T-helper 1 cell treated with Interleukin-12 subunit alpha and Interleukin-12 subunit beta and Interleukin-4 antibody, amounts not matched to agents 30 ng/mL and 1 ng/mL, for 36 hours (primary cell): ENCODE data around the gene AHCYL2. TPM values are rescaled to one million over a fixed set of nuclear protein-coding genes. Genes with fewer than 3 reads are reported as not detected.

Experiments
- intact Hi-C: fragments of 100-400 bp; cut with micrococcal nuclease; formaldehyde crosslinking; loops from one replicate; pipeline ENCODE4 v1.15.1; 2024
- total RNA-seq: library from RNA; stranded (reverse); gene quantifications from 2 replicates; pipeline ENCODE4 v1.2.3, GENCODE V29; 2022

AHCYL2 gene
- 26.0 and 26.6 TPM in 2 replicates for total RNA-seq

DNA sequence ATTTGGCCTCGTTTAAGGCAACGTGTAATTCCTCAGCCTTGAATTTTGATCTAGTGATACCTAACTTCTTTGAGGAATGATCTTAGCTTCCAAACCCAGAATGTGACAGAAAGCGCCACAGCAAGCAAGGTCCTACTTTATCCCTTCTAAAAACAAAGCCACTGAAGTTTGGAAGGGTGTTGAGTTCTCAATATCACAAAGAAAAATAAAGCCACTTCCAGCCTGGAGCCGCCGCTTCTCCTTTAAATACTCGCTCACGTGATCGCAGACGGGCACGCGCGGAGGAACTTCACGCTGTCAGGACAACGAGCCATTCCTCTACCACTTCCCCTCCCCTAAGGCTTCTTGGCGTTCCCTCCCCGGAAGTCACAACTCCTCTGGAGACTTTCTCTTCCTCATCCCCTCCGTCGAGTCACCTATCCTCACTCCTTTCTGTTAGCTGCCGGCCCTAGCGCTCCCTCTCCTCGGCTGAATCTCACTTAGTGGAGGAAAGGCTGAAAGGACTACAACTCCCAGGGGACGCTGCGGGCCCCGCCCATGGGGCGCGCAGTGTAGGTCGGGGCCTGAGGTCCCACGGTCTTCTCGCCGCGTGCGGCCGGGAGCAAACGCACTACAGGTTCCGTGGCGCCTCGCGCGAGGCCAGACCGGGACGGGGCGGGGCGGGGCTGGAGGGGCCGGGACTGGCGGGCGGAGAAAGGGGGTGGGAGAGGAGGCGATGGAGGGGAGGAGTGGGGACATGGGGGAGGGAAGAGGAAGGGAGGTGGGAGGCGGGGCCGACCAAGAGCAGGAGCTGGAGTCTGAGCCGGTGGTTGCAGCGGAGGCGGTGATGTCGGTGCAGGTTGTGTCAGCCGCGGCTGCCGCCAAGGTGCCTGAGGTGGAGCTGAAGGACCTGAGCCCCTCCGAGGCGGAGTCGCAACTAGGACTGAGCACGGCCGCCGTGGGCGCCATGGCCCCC is at the start of gene AHCYL2:
TSS of gene AHCYL2 (plus strand) at position 780 of the 955 bp plus-strand sequence.
- intact Hi-C loops: loop anchor here (1.0 to 10.0 kb wide), 25 partner anchors 47 to 1884 kb away; partner anchors contain the start of genes ARF5, ATP6V1F, CALU and COPG2

DNA sequence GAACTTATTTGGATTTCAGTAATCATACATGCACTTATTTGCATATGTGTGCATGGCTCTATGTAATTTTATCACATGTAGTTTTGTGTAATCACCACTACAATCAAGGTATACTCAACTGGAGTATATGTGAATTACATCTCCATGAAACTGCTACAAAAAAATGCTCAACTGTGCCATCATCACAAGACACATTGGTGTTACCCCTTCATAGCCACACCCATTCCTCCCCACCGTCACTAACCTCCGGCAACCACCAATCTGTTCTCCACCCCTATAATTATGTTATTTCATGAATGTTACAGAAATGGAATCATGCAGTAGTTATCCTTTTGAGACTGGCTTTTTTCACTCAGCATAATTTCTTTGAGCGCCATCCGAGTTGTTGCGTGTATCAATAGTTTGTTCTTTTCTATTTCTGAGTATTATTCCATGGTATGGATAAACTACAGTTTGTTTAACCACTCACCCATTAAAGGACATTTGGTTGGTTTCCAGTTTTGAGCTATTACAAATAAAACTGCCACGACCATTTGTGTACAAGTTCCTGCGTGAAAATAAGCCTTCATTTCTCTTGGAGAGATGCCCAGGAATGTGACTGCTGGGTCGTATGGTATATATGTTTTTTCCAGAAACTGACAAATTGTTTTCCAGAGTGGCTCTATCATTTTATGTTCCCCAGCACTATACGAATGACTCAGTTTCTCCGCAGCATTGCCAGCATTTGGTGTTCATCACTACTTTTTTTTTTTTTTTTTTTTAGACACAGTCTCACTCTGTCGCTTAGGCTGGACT is 47.7 kb upstream of the AHCYL2 start:
- intact Hi-C loops: no loop called here

DNA sequence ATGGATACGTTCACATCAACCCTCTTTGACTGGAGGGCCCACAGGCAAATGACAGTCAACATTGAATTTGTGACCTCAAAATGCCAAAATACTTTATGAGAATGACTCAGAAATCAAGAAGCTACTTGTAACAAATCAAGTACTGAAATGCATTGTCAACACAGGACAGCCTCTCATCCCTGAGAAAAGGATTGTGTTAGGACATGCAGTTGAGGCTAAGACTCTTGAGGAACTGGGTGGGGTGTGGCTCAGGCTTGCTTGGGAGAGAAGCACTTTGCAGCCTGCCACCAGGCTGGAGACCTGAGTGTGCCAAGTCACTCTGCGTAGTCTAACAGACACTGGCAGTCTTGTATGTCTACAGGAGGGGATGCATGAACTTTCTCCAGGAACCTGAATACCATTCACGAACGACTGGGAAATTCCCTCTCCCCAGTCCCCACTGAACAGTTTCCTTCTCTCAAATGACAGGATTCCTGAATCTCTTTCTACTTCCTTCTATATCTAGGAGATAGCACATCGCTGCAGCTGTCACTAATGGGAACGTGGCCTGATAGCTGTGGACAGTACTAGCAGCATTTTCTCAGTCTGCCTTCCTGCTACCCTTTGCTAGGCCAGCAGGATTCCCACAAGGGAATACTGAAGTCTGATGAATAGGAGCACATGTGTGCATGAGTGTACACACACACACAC is 39.7 kb upstream of the AHCYL2 start:
- intact Hi-C loops: no loop called here

DNA sequence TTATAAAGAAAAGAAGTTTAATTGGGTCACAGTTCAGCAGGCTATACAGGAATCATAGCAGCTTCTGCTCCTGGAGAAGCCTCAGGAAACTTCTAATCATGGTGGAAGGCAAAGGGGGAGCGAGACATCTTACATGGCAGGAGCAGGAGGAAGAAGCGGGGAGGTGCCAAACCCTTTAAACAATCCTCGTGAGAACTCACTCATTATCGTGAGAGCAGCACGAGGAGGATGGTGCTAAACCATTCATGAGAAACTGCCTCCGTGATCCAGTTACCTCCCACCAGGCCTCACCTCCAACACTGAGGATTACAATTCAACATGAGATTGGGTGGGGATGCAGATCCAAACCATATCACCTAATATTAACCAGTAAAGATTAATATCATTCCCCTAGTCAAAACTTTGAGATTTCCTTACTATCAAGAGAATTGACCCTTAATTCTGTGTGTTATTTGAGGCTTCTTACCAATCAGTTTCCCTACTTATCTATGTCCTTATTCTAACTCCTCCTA is 38.0 kb upstream of the AHCYL2 start:
- intact Hi-C loops: no loop called here

DNA sequence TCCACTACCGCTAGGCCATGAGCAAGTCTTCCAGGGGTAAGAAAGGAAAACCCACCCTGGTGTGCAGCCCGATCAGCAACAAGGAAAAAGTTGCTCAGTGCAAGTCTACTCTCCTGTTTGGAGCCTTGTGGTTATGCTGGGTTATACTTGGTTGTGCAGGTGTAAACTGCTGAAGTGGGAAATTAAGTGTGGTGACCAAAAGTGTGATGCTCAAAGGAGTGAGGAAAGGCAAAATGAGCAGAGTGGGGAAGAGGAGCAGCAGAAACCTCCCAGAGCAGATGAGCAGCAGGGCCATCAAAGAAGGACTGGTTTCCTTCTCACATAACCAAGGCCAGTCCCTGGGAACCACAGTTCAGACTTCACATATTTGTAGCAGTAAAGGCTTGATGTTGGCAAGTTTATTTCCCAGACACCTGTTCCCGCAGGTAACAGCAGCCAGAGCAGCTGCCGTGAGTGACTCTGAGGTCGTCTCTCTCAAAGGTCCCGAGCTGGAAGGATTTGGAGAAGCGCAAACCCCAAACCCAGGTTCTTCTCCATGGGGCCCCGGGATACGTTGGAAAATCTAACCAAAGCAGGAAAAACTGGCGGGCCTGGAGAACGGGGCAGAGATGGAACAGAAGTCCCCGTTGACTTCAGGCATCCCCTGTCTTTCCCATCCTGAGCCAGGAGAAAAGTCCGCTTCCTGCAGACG is 37.0 kb upstream of the AHCYL2 start:
- intact Hi-C loops: no loop called here

DNA sequence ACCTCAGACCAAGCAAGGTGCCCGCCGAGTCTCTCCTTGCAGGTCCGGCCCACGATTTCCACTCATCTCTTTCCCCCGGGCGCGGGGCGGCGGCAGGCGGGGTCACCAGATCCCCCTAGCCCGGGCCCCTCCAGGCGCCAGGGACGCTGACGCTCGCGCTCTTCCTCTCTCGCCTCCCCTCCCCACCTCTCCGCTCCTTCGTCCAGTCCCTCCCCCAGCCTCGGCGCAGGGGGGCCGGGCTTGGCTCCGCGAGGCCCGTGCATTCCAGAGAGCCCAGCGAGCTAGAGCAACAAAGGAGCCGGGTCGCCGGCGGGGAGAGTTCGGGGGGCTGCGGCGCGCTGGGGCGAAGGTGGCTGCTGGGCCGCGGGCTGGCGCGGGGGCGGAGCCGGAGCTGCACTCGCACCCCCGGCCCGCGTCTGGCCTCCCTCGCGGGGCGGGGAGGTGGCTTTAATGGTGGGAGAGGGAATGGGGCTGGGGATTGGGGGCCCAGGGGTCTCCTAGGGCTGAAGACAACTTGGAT is 36.4 kb upstream of the AHCYL2 start, which contains the start of gene SMO:
TSS of gene SMO (plus strand) at position 262 of the 520 bp plus-strand sequence. CDS start 519 bp downstream, outside the sequence.
- intact Hi-C loops: no loop called here

DNA sequence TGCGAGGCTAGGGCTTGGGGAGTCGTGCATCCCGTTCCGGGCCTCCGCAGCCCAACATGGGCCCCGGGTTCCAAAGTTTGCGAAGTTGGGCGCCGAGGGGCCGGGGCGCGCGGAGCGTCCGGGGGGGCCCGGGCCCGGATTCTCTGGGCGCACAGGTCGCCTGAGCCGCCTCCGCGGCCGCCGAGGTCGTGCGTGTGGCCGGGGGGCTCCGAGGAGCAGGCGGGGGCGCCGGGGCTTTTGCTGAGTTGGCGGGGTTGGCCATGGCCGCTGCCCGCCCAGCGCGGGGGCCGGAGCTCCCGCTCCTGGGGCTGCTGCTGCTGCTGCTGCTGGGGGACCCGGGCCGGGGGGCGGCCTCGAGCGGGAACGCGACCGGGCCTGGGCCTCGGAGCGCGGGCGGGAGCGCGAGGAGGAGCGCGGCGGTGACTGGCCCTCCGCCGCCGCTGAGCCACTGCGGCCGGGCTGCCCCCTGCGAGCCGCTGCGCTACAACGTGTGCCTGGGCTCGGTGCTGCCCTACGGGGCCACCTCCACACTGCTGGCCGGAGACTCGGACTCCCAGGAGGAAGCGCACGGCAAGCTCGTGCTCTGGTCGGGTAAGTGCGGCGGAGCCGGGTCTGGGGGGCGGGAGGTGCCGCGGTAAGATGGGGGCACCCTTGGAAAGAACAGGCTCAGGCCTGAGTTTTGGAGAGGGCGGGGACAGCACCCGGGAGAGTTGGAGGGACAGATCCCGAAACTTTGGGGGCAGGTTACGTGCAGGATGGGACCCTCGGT is 35.8 kb upstream of the AHCYL2 start:
- intact Hi-C loops: no loop called here

DNA sequence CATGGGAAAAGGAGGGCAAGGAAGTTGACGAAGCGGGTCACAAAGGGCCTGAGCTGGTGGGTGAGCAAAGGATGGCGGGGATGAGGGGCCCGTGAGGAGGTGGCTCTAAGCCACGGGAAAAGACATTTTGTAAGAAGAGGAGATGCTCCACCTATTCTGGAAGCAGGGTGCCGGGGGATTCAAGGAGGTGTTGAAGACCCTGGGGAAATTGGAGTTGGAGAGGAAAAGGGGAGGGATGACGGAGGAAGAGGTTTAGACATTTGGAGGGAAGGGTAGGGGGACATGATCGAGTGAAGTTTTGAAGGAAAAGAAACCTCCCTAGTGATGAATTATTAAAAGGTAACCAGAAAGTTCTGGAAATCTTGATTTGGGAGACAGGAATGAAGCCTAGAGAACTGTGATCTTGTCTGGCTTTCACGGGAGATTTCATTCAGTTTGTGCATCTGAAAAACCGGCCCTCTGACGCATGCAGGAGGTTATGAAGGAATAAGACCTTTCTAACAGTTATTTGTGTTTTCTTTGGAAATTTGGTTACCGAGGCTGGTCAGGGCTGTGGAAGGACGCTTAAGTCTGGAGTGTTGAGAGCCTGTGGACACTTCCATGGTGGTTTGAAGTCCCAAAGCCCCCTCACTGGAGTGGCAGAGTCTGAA is 35.0 kb upstream of the AHCYL2 start:
- intact Hi-C loops: no loop called here

DNA sequence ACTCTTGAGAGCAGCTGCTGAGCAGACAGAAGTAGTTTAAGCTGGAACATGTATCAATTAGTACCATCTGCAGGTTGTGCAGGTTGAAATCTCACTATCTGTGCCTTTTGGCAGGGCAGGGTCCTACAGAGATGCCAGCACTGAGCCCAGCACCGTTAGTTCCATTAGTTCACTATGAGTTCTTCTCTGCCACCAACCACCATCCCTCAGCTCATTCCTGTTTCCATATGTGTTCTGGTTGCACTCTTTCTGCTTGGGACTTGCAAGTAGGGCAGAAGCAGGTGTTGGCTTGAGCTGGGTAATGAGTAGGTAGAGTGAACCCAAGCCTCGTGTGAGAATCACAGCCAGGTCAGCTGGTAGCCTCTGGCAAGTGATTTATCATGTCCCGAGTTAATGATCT is 33.6 kb upstream of the AHCYL2 start:
- intact Hi-C loops: no loop called here

DNA sequence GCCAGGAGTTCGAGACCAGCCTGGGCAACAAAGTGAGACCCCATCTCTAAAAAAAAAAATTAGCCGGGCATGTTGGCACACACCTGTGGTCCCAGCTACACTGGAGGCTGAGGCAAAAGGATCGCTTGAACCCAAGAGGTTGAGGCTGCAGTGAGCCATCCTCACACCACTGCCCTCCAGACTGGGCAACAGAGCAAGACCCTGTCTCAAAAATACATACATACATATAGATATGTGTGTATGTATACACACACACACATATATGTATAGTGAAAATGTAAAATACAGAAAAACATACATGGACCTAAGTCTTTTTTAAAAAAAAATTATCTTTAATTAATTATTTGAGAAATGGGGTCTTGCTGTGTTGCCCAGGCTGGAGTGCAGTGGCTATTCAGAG is 30.9 kb upstream of the AHCYL2 start:
- intact Hi-C loops: no loop called here

DNA sequence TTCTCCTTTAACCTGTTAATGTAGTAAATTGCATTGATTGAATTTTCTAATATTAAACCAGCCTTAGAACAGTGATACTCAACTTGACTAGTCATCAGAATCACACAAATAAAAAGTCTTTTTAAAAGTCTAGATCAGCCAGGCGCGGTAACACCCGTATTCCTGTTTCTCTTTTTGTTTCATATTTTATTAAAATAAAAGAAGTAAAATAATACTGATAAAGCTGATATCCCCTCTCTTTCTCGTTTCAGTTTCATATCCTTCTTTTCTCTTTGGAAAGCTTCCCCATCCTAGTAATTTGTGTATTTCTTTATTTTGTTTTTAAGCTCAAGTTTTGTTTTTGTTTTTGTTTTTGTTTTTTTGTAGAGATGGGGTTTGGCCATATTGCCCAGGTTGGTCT is 27.1 kb upstream of the AHCYL2 start:
- intact Hi-C loops: no loop called here

DNA sequence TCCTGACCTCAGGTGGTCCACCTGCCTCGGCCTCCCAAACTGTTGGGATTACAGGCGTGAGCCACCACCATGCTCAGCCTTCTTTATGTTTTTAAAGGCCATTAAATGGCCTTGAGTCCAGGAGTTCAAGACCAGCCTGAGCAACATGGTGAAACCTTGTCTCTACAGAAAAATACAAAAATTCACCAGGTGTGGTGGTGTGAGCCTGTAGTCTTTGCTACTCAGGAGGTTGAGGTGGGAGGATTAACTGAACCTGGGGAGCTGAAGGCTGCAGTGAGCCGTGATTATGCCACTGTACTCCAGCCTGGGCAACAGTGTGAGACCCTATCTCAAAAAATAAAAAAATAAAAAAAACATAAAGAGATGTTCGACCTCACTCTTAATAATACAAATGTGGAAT is 25.4 kb upstream of the AHCYL2 start:
- intact Hi-C loops: no loop called here

DNA sequence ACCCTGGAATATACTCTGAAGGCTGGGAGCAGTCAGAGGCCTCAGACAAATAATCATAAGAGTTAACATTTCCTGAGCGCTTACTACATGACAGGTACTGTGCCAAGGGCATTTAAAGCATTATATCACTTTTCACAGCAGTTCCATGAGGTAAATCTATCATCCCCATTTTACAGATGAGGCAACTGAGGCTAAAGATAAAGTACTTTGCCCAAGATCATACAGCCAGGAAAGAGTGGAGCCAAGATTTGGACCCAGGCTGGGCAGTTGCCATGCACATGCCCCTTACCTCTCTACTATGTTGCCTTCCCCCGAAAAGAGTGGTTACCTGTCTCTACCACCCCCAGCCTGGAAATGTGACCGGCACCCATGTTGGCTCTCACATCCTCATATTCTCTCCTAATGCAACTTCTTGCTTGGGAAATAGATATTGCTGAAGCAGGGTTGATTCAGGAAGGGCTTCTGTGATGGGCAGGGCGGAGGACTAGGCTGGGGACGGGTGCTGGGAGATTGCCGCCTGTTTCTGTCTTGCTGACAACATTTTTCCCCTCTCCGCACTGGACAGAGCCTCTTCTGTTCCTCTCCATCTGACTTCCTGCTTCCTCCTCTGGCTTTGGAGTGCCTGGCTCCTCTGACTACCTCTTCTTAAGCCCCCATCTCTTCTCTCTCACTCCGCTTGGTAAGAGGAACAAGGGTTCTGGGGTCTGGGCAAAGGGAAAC is 22.6 kb upstream of the AHCYL2 start:
- intact Hi-C loops: no loop called here

DNA sequence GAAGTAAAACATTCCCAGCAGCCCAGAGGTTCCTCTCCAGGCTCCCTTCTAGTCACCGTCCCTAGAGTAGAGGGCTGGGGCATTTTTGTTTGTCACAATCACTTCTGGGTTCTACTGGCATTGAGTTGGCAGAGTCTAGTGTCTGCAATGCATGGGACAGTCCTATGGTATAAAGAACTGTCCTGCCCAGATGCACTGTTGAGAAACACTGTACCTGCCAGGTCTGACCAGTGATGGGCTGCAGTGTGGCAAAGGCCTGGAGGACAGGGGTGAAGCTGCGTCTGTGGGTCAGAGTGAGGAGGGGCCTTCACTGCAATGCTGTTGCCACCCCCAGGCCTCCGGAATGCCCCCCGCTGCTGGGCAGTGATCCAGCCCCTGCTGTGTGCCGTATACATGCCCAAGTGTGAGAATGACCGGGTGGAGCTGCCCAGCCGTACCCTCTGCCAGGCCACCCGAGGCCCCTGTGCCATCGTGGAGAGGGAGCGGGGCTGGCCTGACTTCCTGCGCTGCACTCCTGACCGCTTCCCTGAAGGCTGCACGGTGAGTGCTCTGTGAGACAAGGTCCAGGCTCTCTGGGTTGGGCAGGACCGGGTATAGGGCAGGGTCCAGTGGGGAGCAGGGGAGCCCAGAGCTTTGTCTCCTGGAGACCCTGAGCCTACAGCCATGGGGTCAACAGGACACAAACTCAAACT is 21.6 kb upstream of the AHCYL2 start:
- intact Hi-C loops: no loop called here

DNA sequence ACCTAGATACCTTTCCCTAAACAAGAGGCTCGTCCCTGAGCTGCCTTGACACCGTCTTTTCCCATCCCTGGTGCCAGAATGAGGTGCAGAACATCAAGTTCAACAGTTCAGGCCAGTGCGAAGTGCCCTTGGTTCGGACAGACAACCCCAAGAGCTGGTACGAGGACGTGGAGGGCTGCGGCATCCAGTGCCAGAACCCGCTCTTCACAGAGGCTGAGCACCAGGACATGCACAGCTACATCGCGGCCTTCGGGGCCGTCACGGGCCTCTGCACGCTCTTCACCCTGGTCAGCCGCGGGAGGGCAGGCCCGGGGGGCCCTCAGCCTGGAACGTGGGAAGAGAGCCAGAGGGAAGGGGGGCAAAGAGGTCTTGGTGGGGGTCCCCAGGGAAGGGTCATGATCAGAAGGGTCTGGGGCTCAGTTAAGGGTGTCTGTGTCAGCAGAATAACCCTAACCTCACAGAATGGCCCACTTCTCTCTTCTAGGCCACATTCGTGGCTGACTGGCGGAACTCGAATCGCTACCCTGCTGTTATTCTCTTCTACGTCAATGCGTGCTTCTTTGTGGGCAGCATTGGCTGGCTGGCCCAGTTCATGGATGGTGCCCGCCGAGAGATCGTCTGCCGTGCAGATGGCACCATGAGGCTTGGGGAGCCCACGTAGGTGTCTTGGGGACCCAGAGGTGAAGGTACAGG is 19.6 kb upstream of the AHCYL2 start:
- intact Hi-C loops: no loop called here

DNA sequence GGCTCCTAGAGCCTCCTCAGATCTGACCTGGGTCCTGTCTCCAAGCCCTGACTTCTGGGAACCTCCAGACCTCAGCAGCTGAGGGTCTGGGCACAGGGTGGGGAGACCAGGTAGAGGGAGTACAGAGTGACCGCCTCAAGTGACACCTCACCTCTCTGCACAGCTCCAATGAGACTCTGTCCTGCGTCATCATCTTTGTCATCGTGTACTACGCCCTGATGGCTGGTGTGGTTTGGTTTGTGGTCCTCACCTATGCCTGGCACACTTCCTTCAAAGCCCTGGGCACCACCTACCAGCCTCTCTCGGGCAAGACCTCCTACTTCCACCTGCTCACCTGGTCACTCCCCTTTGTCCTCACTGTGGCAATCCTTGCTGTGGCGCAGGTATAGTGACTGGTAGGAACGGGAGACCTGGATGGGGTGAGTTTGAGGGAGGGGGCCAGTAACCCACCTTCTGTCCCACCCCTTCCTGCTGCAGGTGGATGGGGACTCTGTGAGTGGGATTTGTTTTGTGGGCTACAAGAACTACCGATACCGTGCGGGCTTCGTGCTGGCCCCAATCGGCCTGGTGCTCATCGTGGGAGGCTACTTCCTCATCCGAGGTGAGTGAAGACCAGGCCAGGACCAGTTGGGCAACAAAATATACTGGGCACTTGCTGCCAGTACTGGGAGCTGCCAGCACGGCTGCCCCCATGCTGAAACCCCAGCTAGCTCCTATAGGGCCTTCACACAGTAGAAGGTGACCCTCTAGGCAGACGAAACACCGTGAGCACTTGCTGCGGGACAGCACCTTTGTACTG is 18.6 kb upstream of the AHCYL2 start:
- intact Hi-C loops: no loop called here
